Frontal cortex (tissue), 4 donors: ENCODE results near the gene RGL3. TPM values are rescaled to one million over a fixed set of nuclear protein-coding genes. Genes with fewer than 3 reads are reported as not detected.
A peak's percentile ranks its signal among the peaks of the same experiment; 100 is the strongest.
"Not testable (repeated sequence)": the region's sequence is repeated elsewhere in the genome, so short reads cannot be mapped to it uniquely, and the experiment has no call there.

Source experiments
- DNase-seq, 2 donors: peaks; one replicate each; pipeline ENCODE4 v3.0.0; 2012; ENCODE audit warnings: low spot score in 2 of 2
- FAIRE-seq: peaks from 2 replicates; lab custom pipeline; 2012; peaks lifted over from hg19 to GRCh38; lab: Jason Lieb, UNC
- total RNA-seq: library from RNA; depleted of rRNA; stranded (reverse); fragments of >200 nt; gene quantifications from one replicate; pipeline ENCODE4 v1.2.3, GENCODE V29; 2014
- donor health status: control.
- donor health status: control.
- donor health status: control.

Gene RGL3
- 0.41 TPM for total RNA-seq

GRCh38 chr19:11418549-11419506, at the start of gene RGL3:
RGL3 (minus strand) TSS chr19:11419314; CDS start chr19:11419278, 36 bp downstream.
- peak in 1 of 2 donors; percentile 55 for DNase-seq

GRCh38 chr19:11468266-11468845, 49.2 kb upstream of the RGL3 start:
- FAIRE-seq, result not testable (repeated sequence)

More at GRCh38 chr19:11418549-11419506, at the start of gene RGL3:
- FAIRE-seq, result no peak

GRCh38 chr19:11465600-11465999, 46.5 kb upstream of the RGL3 start:
- no peak for FAIRE-seq
- no peak for DNase-seq

More at GRCh38 chr19:11468266-11468845, 49.2 kb upstream of the RGL3 start:
- not testable (repeated sequence) for DNase-seq

GRCh38 chr19:11464333-11465265, 45.5 kb upstream of the RGL3 start:
- no peak for FAIRE-seq
- no peak for DNase-seq

GRCh38 chr19:11463391-11463790, 44.3 kb upstream of the RGL3 start:
- DNase-seq (no peak), FAIRE-seq (no peak)

GRCh38 chr19:11461453-11461852, 42.3 kb upstream of the RGL3 start:
- DNase-seq (no peak), FAIRE-seq (no peak)

GRCh38 chr19:11460207-11460606, 41.1 kb upstream of the RGL3 start:
- DNase-seq (no peak), FAIRE-seq (no peak)

- DNase-seq, FAIRE-seq: not testable (repeated sequence)
Observed at GRCh38 chr19:11458912-11459311, 39.8 kb upstream of the RGL3 start.

- DNase-seq, result no peak
Observed at GRCh38 chr19:11458236-11458900, 39.3 kb upstream of the RGL3 start.

GRCh38 chr19:11457831-11458230, 38.7 kb upstream of the RGL3 start:
- FAIRE-seq (no peak), DNase-seq (no peak)

More at GRCh38 chr19:11458236-11458900, 39.3 kb upstream of the RGL3 start:
- FAIRE-seq, result no peak

GRCh38 chr19:11457115-11457514, 38.0 kb upstream of the RGL3 start:
- DNase-seq (peak; percentile 78 to 86), FAIRE-seq (no peak)

- no peak for FAIRE-seq
- no peak for DNase-seq
Observed at GRCh38 chr19:11456659-11457058, 37.5 kb upstream of the RGL3 start.

GRCh38 chr19:11455233-11455554, 36.1 kb upstream of the RGL3 start:
- not testable (repeated sequence) for FAIRE-seq, DNase-seq

GRCh38 chr19:11453468-11454341, 34.6 kb upstream of the RGL3 start:
- FAIRE-seq (no peak), DNase-seq (peak; percentile 44)

- DNase-seq (peak; percentile 27 to 47), FAIRE-seq (no peak)
Observed at GRCh38 chr19:11452620-11453310, 33.7 kb upstream of the RGL3 start.

- no peak for FAIRE-seq
Observed at GRCh38 chr19:11451871-11452619, 32.9 kb upstream of the RGL3 start.

GRCh38 chr19:11451327-11451870, 32.3 kb upstream of the RGL3 start:
- no peak for FAIRE-seq
- DNase-seq, result no peak

More at GRCh38 chr19:11451871-11452619, 32.9 kb upstream of the RGL3 start:
- DNase-seq, result peak; percentile 35 to 47
